Measurements from ENCODE around the gene PDXK.

DNA sequence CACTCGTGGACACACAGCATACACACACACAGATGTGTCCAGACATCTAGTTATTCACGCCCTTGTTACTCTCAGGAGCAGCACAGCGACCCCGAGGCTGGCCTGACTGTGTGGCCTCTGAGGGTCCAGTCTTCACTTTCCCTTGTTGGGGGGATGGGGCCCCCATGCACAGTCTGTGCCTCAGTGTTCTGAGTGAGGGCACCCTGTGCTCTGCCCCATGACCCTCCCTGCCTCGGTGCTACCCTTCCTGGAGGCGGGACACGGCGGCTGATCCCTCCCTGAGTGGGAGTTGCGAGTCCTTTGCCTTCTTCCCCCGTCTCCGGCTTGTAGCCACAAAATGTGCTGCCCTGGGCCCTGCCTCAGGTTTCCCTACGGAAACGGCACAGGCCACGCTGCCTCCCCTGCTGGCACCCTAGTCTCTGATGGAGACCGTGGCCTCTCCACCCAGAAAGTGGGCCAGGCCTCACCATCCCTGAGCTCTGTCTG is 48.6 kb downstream of the PDXK start:
- TF ChIP-seq, protein P1, sequence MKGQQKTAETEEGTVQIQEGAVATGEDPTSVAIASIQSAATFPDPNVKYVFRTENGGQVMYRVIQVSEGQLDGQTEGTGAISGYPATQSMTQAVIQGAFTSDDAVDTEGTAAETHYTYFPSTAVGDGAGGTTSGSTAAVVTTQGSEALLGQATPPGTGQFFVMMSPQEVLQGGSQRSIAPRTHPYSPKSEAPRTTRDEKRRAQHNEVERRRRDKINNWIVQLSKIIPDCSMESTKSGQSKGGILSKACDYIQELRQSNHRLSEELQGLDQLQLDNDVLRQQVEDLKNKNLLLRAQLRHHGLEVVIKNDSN (IDR thresholded peaks at IDR 0.05), result no peak
- TF ChIP-seq, protein P2, sequence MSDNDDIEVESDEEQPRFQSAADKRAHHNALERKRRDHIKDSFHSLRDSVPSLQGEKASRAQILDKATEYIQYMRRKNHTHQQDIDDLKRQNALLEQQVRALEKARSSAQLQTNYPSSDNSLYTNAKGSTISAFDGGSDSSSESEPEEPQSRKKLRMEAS (IDR thresholded peaks at IDR 0.05), result no peak
- TF ChIP-seq EP300 (IDR thresholded peaks at IDR 0.05; ENCODE audit: borderline replicate concordance), result no peak
- no peak for TF ChIP-seq CREB1 (IDR thresholded peaks at IDR 0.05; ENCODE audit: low read depth)

All from Ishikawa (cell line).